GM12892 (cell line): ENCODE data around the gene IFNE.

ENCODE experiments used
- POLR2A ChIP-seq: IDR thresholded peaks from 2 replicates; pipeline ENCODE4 v1.6.1; 2011; ENCODE audit warnings: low read depth, low read length, control low read depth
- POLR2AphosphoS5 ChIP-seq: IDR thresholded peaks from 2 replicates; pipeline ENCODE4 v1.6.1; 2011; ENCODE audit warnings: low read depth, low read length, control low read depth
- TAF1 ChIP-seq: IDR thresholded peaks from 2 replicates; pipeline ENCODE4 v1.6.1; 2011; ENCODE audit warnings: low read depth, mild to moderate bottlenecking, control low read depth, low read length, borderline replicate concordance

DNA sequence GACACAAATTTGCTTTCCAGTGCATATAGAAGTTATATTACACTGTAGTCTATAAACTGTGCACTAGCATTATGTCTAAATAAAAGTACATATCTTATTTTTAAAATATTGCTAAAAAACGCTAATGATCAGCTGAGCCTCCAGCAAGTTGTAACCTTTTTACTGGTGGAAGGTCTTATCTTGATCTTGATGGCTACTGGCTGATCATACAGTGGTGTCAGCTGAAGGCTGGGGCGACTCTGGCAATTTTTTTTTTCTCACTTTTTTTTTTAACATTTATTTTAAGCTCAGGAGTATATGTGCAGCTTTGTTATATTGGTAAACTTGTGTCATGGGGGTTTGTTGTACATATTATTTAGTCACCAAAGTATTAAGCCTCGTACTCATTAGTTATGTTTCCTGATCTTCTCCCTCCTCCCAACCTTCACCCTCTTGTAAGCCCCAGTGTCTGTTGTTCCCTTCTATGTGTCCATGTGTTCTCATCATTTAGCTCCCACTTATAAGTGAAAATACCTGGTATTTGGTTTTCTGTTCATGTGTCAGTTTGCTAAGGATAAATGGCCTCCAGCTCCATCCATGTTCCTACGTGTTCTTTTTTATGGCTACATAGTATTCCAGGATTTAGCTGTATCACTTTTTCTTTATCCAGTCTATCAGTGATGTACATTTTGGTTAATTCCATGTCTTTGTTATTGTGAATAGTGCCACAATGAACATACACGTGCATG is 38.6 kb upstream of the IFNE start:
- TF ChIP-seq POLR2A: no peak
- TF ChIP-seq POLR2AphosphoS5: no peak
- TF ChIP-seq TAF1: no peak
